GM21423 (cell line): ENCODE results near the gene VPS11.
"Not testable (repeated sequence)": the region's sequence is repeated elsewhere in the genome, so short reads cannot be mapped to it uniquely, and the experiment has no call there.

Experiments used
- ATAC-seq: cut with Tn5 transposase; IDR thresholded peaks from one replicate; pipeline ENCODE4 v1.9.1; 2021; ENCODE audit warnings: mild to moderate bottlenecking, moderate library complexity; ENCODE audit not compliant: unreplicated experiment

Gene VPS11

GRCh38 chr11:119067371-119068222 lies at the start of gene VPS11:
VPS11 (plus strand) TSS chr11:119067818; CDS start chr11:119067824, 6 bp downstream.
- ATAC-seq = peak; percentile 90

- peak; percentile 86 for ATAC-seq
These were observed 49.3 kb upstream of the VPS11 start, which contains the start of the genes RPS25 and TRAPPC4 for GRCh38 chr11:119018074-119018938. RPS25 (minus strand) TSS chr11:119018343; CDS start chr11:119018284, 59 bp downstream. TRAPPC4 (plus strand) TSS chr11:119018766; CDS start chr11:119018796, 30 bp downstream.

- no peak for ATAC-seq
These were observed 47.6 kb upstream of the VPS11 start for GRCh38 chr11:119019996-119020395.

GRCh38 chr11:119021631-119022030 lies 46.0 kb upstream of the VPS11 start:
- no peak for ATAC-seq

- no peak for ATAC-seq
These were observed 43.9 kb upstream of the VPS11 start for GRCh38 chr11:119023741-119024140.

GRCh38 chr11:119024430-119025098 lies 43.1 kb upstream of the VPS11 start:
- no peak for ATAC-seq

- ATAC-seq = no peak
These were observed 42.5 kb upstream of the VPS11 start for GRCh38 chr11:119025099-119025473.

GRCh38 chr11:119025541-119025940 lies 42.1 kb upstream of the VPS11 start:
- ATAC-seq = no peak

GRCh38 chr11:119025978-119026766 lies 41.4 kb upstream of the VPS11 start:
- no peak for ATAC-seq

GRCh38 chr11:119026970-119027369 lies 40.6 kb upstream of the VPS11 start:
- ATAC-seq = no peak

GRCh38 chr11:119027561-119028345 lies 39.9 kb upstream of the VPS11 start:
- ATAC-seq = no peak

- no peak for ATAC-seq
These were observed 39.1 kb upstream of the VPS11 start for GRCh38 chr11:119028346-119029068.

GRCh38 chr11:119029069-119029339 lies 38.6 kb upstream of the VPS11 start:
- no peak for ATAC-seq

- ATAC-seq = peak; percentile 1
These were observed 38.1 kb upstream of the VPS11 start for GRCh38 chr11:119029340-119030028.

- ATAC-seq = peak; percentile 13
These were observed 37.6 kb upstream of the VPS11 start for GRCh38 chr11:119030029-119030328.

GRCh38 chr11:119030329-119031047 lies 37.1 kb upstream of the VPS11 start, which contains the start of gene SLC37A4:
SLC37A4 (minus strand) TSS chr11:119030877.
- peak; percentile 86 for ATAC-seq

GRCh38 chr11:119031912-119032280 lies 35.7 kb upstream of the VPS11 start:
- no peak for ATAC-seq

GRCh38 chr11:119033421-119033820 lies 34.2 kb upstream of the VPS11 start:
- ATAC-seq = not testable (repeated sequence)
